A549 (cell line): ENCODE data around the gene TNC. TPM values are rescaled to one million over a fixed set of nuclear protein-coding genes. Genes with fewer than 3 reads are reported as not detected.

Experiments used
- ATAC-seq, 2 experiments: fragments of 200-7000 bp in 1 of 2; fragments of >200 bp in 1 of 2; cut with Nextera tagmentation in 1 of 2; cut with Tn5 transposase in 1 of 2; 3 replicates each; pipeline versions ENCODE4 v1.8.0 to v1.9.1; 2018 to 2020; ENCODE audit warnings: mild to moderate bottlenecking in 1 of 2, moderate library complexity in 1 of 2
- CTCF ChIA-PET: fragments of 300-600 bp; sonication (Branson Sonifier 250); formaldehyde crosslinking; extraction: SDS; loops from one replicate; lab custom pipeline; 2021; ENCODE audit warnings: antibody characterized with exemption, inconsistent platforms; lab: Yijun Ruan, JAX
- POLR2A ChIA-PET: fragments of 350-600 bp; formaldehyde crosslinking; extraction: SDS; loops from one replicate; lab custom pipeline; 2021; ENCODE audit warnings: antibody characterized with exemption, inconsistent platforms; lab: Yijun Ruan, JAX
- DNase-seq, 2 experiments: peaks; one replicate each; pipeline versions ENCODE4 v3.0.0 to v3.0.0-alpha.2; 2011 to 2016; ENCODE audit warnings: low read depth in 1 of 2, low spot score in 1 of 2
- FAIRE-seq: peaks from 2 replicates; lab custom pipeline; 2011; peaks lifted over from hg19 to GRCh38; lab: Jason Lieb, UNC
- H3K27ac ChIP-seq, 2 experiments: fragments of >200 bp; sonication (Bioruptor Twin); formaldehyde crosslinking; 3 replicates each; pipeline ENCODE4 v1.5.1; 2016 to 2017
- H3K4me1 ChIP-seq: fragments of >200 bp; sonication (Bioruptor Twin); formaldehyde crosslinking; 3 replicates; pipeline ENCODE4 v1.6.1; 2016
- H3K4me2 ChIP-seq: fragments of >200 bp; sonication (Bioruptor Twin); formaldehyde crosslinking; 3 replicates; pipeline ENCODE4 v1.6.1; 2016
- H3K4me3 ChIP-seq: fragments of >200 bp; sonication (Bioruptor Twin); formaldehyde crosslinking; 3 replicates; pipeline ENCODE4 v1.5.1; 2016
- H3K9me3 ChIP-seq: fragments of >200 bp; sonication (Bioruptor Twin); formaldehyde crosslinking; 3 replicates; pipeline ENCODE4 v1.6.1; 2016
- BHLHE40 ChIP-seq: IDR thresholded peaks from 2 replicates; pipeline ENCODE4 v1.6.1; 2012; ENCODE audit warnings: low read depth, low read length, inconsistent platforms
- CBX2 ChIP-seq: fragments of 200-600 bp; sonication (generic); IDR thresholded peaks from 2 replicates; pipeline ENCODE4 v1.6.1; 2016; ENCODE audit warnings: low read depth, mild to moderate bottlenecking, borderline replicate concordance
- CHD2 ChIP-seq: fragments of 150-350 bp; IDR thresholded peaks from 2 replicates; pipeline ENCODE4 v1.6.1; 2014; ENCODE audit warnings: low read length; ENCODE audit not compliant: partially characterized antibody
- CHD4 ChIP-seq: fragments of 200-600 bp; sonication (generic); IDR thresholded peaks from 2 replicates; pipeline ENCODE4 v1.6.1; 2016; ENCODE audit warnings: antibody characterized with exemption, mild to moderate bottlenecking, borderline replicate concordance
- CTCF ChIP-seq: fragments of >200 bp; sonication (Bioruptor Twin); formaldehyde crosslinking; IDR thresholded peaks from 3 replicates; pipeline ENCODE4 v1.5.1; 2016
- EHF ChIP-seq: fragments of 250-450 bp; sonication (Bioruptor Pico); IDR thresholded peaks from 2 replicates; pipeline ENCODE4 v1.5.0; 2020; ENCODE audit warnings: mild to moderate bottlenecking
- ELK1 ChIP-seq: fragments of 150-350 bp; IDR thresholded peaks from 2 replicates; pipeline ENCODE4 v1.6.1; 2014; ENCODE audit warnings: low read depth, mild to moderate bottlenecking, low read length
- ESRRA ChIP-seq: fragments of 150-350 bp; IDR thresholded peaks from 2 replicates; pipeline ENCODE4 v1.6.1; 2014; ENCODE audit warnings: mild to moderate bottlenecking, low read length, borderline replicate concordance
- FOSL2 ChIP-seq, 2 experiments: fragments of 450-650 bp in 1 of 2; fragments of >200 bp in 1 of 2; sonication (Bioruptor Twin) in 1 of 2; formaldehyde crosslinking; IDR thresholded peaks; 2 replicates each; pipeline versions ENCODE4 v1.5.0 to v1.6.1; 2016 to 2020; ENCODE audit warnings: mild to moderate bottlenecking in 1 of 2, moderate library complexity in 1 of 2
- HOXA7 ChIP-seq: fragments of 250-450 bp; sonication (Bioruptor Pico); IDR thresholded peaks from 2 replicates; pipeline ENCODE4 v1.5.0; 2020; ENCODE audit warnings: mild to moderate bottlenecking, moderate library complexity
- HOXB13 ChIP-seq: fragments of 250-450 bp; sonication (Bioruptor Pico); IDR thresholded peaks from 2 replicates; pipeline ENCODE4 v1.5.0; 2020; ENCODE audit warnings: low read depth, mild to moderate bottlenecking, moderate library complexity
- JUN ChIP-seq, 2 experiments: fragments of >200 bp; sonication (Bioruptor Twin); formaldehyde crosslinking; IDR thresholded peaks; 2 replicates in 1 of 2; 3 replicates in 1 of 2; pipeline ENCODE4 v1.6.1; 2016 to 2017
- JUNB ChIP-seq: fragments of >200 bp; sonication (Bioruptor Twin); formaldehyde crosslinking; IDR thresholded peaks from 2 replicates; pipeline ENCODE4 v1.6.1; 2016
- MAZ ChIP-seq: fragments of 150-350 bp; IDR thresholded peaks from 2 replicates; pipeline ENCODE4 v1.6.1; 2014; ENCODE audit warnings: antibody characterized with exemption, low read depth, low read length, borderline replicate concordance
- NPAS2 ChIP-seq: fragments of 250-450 bp; sonication (Bioruptor Pico); IDR thresholded peaks from 2 replicates; pipeline ENCODE4 v1.8.0; 2022; ENCODE audit warnings: mild to moderate bottlenecking, moderate library complexity, borderline replicate concordance
- NR3C1 ChIP-seq: fragments of >200 bp; sonication (Bioruptor Twin); formaldehyde crosslinking; IDR thresholded peaks from 3 replicates; pipeline ENCODE4 v1.6.1; 2017
- POLR2A ChIP-seq: IDR thresholded peaks from 2 replicates; pipeline ENCODE4 v1.6.1; 2012; ENCODE audit warnings: mild to moderate bottlenecking, low read length
- RAD21 ChIP-seq, 2 experiments: fragments of >200 bp in 1 of 2; sonication (Bioruptor Twin) in 1 of 2; formaldehyde crosslinking in 1 of 2; IDR thresholded peaks in 1 of 2; conservative IDR thresholded peaks in 1 of 2; 2 replicates in 1 of 2; 3 replicates in 1 of 2; pipeline ENCODE4 v1.6.1; 2012 to 2018; ENCODE audit warnings: inconsistent platforms in 1 of 2
- RARB ChIP-seq: fragments of 250-450 bp; sonication (Bioruptor Pico); IDR thresholded peaks from 2 replicates; pipeline ENCODE4 v1.8.0; 2021; ENCODE audit warnings: mild to moderate bottlenecking, moderate library complexity
- REST ChIP-seq: fragments of 200-600 bp; sonication (generic); IDR thresholded peaks from 2 replicates; pipeline ENCODE4 v1.6.1; 2016; ENCODE audit warnings: antibody characterized with exemption, mild to moderate bottlenecking, moderate library complexity
- RFX5 ChIP-seq: fragments of 450-650 bp; IDR thresholded peaks from 2 replicates; pipeline ENCODE4 v1.7.1; 2014; ENCODE audit warnings: antibody characterized with exemption, mild to moderate bottlenecking, moderate library complexity
- SMC3 ChIP-seq: fragments of >200 bp; sonication (Bioruptor Twin); formaldehyde crosslinking; IDR thresholded peaks from 3 replicates; pipeline ENCODE4 v1.6.1; 2018; ENCODE audit warnings: inconsistent platforms
- ZNF302 ChIP-seq: fragments of 250-450 bp; sonication (Bioruptor Pico); IDR thresholded peaks from 2 replicates; pipeline ENCODE4 v1.9.0; 2021; ENCODE audit warnings: inconsistent platforms, mild to moderate bottlenecking, moderate library complexity
- ZSCAN20 ChIP-seq: fragments of 250-450 bp; sonication (Bioruptor Pico); IDR thresholded peaks from 2 replicates; pipeline ENCODE4 v1.8.0; 2022; ENCODE audit warnings: mild to moderate bottlenecking, moderate library complexity
- WGBS: methylation state at CpG from one replicate; pipeline ENCODE4 v1.1.6; 2017; ENCODE audit errors: missing lambda C conversion rate; 5-methylcytosine and 5-hydroxymethylcytosine counted together
- polyA plus RNA-seq, 4 experiments: library from polyadenylated mRNA; depleted of rRNA in 3 of 4; stranded (reverse); fragments of >200 nt; fragmentation: RNase III in 1 of 4; extraction: RNeasy Plus Mini Kit Qiagen cat#74134 plus additional on column Dnase treatment in 1 of 4; gene quantifications; 2 replicates in 3 of 4; 3 replicates in 1 of 4; pipeline ENCODE4 v1.2.3, GENCODE V29; 2011 to 2017
- TF ChIP-seq, protein P1 (sequence below): fragments of 250-450 bp; sonication (Bioruptor Pico); IDR thresholded peaks from 2 replicates; pipeline ENCODE4 v1.5.0; 2021; ENCODE audit warnings: mild to moderate bottlenecking, moderate library complexity, borderline replicate concordance
- TF ChIP-seq, protein P2 (sequence below): IDR thresholded peaks from 2 replicates; pipeline ENCODE4 v1.6.1; 2012

TNC gene
- polyA plus RNA-seq, 2 of the 4 experiments (the other 2 are of a cell fraction): 0.50 to 0.63 TPM

DNA sequence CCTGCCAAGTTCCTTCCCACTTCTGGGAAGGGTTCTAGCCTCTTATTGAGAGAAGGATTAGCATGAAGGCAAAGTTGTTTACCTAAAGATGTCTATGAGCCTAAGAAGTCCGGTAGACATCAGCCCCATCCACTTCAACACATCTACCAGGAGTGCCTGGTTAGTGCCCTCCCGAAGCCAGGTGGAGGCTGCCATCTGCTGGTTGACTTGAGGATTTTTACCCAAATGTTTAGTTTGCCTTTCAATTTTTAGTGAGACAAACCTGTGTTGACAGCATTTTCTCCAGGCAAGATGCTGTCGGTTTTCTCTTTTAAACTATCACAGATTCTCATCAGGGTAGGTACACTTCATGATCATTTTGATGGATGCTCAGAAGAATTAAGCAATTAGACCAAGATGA is 104.0 kb downstream of the TNC start:
- peak; percentile 67 for FAIRE-seq
- POLR2A ChIA-PET: no interaction called here

GRCh38 chr9:115012486-115012885 is 105.5 kb downstream of the TNC start:
- no peak overlapping the region for H3K4me3 ChIP-seq
- WGBS: 65% methylated on average over 3 of the region's 3 CpGs
- ATAC-seq (no peak), FAIRE-seq (no peak), DNase-seq (no peak)
- no peaks in the 10 kb centered on the region for H3K9me3 ChIP-seq
- TF ChIP-seq REST (no peak), RFX5 (no peak), ZSCAN20 (CRISPR knock-in tag) (no peak), CBX2 (no peak), JUNB (no peak), ESRRA (no peak)
- TF ChIP-seq, protein P1, sequence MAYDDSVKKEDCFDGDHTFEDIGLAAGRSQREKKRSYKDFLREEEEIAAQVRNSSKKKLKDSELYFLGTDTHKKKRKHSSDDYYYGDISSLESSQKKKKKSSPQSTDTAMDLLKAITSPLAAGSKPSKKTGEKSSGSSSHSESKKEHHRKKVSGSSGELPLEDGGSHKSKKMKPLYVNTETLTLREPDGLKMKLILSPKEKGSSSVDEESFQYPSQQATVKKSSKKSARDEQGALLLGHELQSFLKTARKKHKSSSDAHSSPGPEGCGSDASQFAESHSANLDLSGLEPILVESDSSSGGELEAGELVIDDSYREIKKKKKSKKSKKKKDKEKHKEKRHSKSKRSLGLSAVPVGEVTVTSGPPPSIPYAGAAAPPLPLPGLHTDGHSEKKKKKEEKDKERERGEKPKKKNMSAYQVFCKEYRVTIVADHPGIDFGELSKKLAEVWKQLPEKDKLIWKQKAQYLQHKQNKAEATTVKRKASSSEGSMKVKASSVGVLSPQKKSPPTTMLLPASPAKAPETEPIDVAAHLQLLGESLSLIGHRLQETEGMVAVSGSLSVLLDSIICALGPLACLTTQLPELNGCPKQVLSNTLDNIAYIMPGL (CRISPR knock-in tag): no peak
- H3K4me1 ChIP-seq: peaks cover 9% of the 10 kb centered on the region; the same call in 1 of the 3 replicates
- CTCF ChIA-PET: interaction anchor here (0.8 to 14.4 kb wide), 19 partner anchors 11 to 607 kb away, joined by 3 to 259 read pairs (median 4); partner anchors contain the start of genes TEX48 and TEX53
- POLR2A ChIA-PET: no interaction called here
- no peak overlapping the region for H3K4me2 ChIP-seq
- H3K27ac ChIP-seq: no peak overlapping the region

More for the DNA sequence above, 104.0 kb downstream of the TNC start:
- H3K9me3 ChIP-seq: no peaks in the 10 kb centered on the region
- DNase-seq (peak; percentile 72 to 79), ATAC-seq (peak; percentile 72 to 90)
- no peak overlapping the region for H3K27ac ChIP-seq
- H3K4me2 ChIP-seq: no peak overlapping the region
- CTCF ChIA-PET: interaction anchor here (0.6 to 14.4 kb wide), 82 partner anchors 8 to 675 kb away, joined by 3 to 259 read pairs (median 4); partner anchors contain the start of genes TEX48, TEX53 and TNFSF15
- 0% methylated on average over 3 of the region's 3 CpGs for WGBS
- 0 out of 3 replicates have a peak, but pooled peaks cover under 1% of the 10 kb centered on the region for H3K4me1 ChIP-seq
- no peak overlapping the region for H3K4me3 ChIP-seq
- no peak for TF ChIP-seq FOSL2 (IDR thresholded peaks at IDR 0.05)
- TF ChIP-seq FOSL2 (CRISPR knock-in tag; IDR thresholded peaks at IDR 0.05): no peak
- TF ChIP-seq RARB (CRISPR knock-in tag): no peak
- TF ChIP-seq, protein P2, sequence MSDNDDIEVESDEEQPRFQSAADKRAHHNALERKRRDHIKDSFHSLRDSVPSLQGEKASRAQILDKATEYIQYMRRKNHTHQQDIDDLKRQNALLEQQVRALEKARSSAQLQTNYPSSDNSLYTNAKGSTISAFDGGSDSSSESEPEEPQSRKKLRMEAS: no peak
- TF ChIP-seq CTCF: peak; percentile 93
- TF ChIP-seq HOXA7: no peak
- no peak for TF ChIP-seq CHD4
- TF ChIP-seq POLR2A: no peak
- TF ChIP-seq SMC3: peak; percentile 98
- TF ChIP-seq ZNF302: no peak
- peak; percentile 98 for TF ChIP-seq RAD21 (conservative IDR thresholded peaks at IDR 0.05 in 1 of 2, IDR thresholded peaks at IDR 0.05 in 1 of 2)
- no peak for TF ChIP-seq CHD2
- TF ChIP-seq NPAS2 (CRISPR knock-in tag): no peak
- TF ChIP-seq MAZ: no peak
- TF ChIP-seq ELK1: no peak
- no peak for TF ChIP-seq JUN (IDR thresholded peaks at IDR 0.05)
- no peak for TF ChIP-seq BHLHE40
- no peak for TF ChIP-seq NR3C1
- TF ChIP-seq EHF (CRISPR knock-in tag): no peak
- TF ChIP-seq HOXB13: no peak
